Right ventricle myocardium superior (tissue), 1 donor: ENCODE data around the gene MMP13. TPM values are rescaled to one million over a fixed set of nuclear protein-coding genes. Genes with fewer than 3 reads are reported as not detected.
A peak's percentile ranks its signal among the peaks of the same experiment; 100 is the strongest.
"Not testable (repeated sequence)": the region's sequence is repeated elsewhere in the genome, so short reads cannot be mapped to it uniquely, and the experiment has no call there.

Experiments
- ATAC-seq: fragments of 200-7000 bp; cut with Tn5 transposase; one replicate; pipeline ENCODE4 v1.9.1; 2020; ENCODE audit warnings: mild to moderate bottlenecking; ENCODE audit not compliant: poor library complexity
- DNase-seq: peaks from one replicate; pipeline ENCODE4 v3.0.0-alpha.2; 2020
- intact Hi-C: fragments of 100-400 bp; cut with DNase I; formaldehyde crosslinking; loops from one replicate; pipeline ENCODE4 v1.11.2; 2022
- total RNA-seq: library from RNA; stranded (reverse); fragmentation: NEBNext Ultra II Directional; extraction: Animal tissue kit (Norgen Biotek cat#: 25700); gene quantifications from one replicate; pipeline ENCODE4 v1.2.1, GENCODE V29; 2021
- donor health status: DM: no; HTN: yes; CAD: no; lungs with severe emphysema.

MMP13 gene
- total RNA-seq, 1 donor from 2014 or later, result not detected

DNA sequence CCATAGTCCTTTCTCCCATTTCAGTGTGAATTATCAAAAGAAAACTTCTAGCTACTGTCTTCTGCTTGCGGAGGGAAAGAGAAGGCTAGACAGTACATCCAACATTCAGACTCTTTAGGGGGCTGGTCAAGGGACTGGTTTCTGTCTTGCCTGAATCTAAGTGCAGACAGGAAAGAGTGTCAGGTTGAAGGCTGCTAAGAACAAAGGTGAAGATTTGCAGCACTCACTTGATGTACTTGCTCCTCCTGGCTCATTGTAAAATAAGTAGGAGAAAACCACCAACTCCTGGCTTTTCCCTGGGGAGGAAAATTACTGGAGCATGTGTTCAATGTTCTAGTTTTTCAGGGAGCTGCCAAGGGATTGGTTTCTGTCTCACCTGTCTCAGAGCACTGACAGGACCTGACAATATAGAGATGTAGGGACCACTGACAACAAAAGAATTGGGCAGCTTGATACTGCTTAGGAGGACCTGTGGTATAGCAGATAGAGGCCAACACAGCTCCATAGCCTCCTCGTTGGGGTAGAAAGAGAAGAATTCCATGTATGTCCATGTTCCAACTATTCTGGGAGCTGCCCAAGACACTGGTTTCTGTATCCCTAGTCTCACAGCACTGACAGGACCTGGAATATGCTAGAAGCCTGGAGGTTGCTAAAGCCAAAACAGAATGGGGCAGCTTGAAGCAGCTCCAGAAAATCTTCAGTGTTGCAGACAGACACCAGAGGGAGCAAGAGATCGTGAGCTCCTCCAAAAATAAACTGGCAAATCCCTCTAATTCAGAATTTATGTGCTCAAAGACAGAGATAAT lies 41.1 kb downstream of the MMP13 start:
- intact Hi-C loops, result no loop called here
- ATAC-seq, result peak; percentile 51
- DNase-seq, result no peak

DNA sequence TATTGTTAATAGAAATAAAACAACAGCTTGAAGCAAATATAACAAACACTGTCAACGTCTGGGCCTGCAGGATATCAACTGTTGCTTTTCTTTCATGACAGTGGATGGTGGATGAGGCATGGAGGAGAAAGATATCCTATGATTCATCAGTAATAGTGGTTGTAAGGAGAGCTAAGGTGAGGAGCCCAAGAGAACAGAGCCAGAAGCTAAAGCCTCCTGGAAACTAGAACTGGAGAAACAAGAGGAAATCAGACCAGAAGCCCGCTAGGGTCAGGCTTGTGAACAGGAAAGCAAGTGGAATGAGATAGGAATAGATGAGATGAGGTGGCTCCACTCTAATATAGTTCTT lies 43.1 kb downstream of the MMP13 start:
- intact Hi-C loops, result no loop called here
- no peak for DNase-seq
- no peak for ATAC-seq

DNA sequence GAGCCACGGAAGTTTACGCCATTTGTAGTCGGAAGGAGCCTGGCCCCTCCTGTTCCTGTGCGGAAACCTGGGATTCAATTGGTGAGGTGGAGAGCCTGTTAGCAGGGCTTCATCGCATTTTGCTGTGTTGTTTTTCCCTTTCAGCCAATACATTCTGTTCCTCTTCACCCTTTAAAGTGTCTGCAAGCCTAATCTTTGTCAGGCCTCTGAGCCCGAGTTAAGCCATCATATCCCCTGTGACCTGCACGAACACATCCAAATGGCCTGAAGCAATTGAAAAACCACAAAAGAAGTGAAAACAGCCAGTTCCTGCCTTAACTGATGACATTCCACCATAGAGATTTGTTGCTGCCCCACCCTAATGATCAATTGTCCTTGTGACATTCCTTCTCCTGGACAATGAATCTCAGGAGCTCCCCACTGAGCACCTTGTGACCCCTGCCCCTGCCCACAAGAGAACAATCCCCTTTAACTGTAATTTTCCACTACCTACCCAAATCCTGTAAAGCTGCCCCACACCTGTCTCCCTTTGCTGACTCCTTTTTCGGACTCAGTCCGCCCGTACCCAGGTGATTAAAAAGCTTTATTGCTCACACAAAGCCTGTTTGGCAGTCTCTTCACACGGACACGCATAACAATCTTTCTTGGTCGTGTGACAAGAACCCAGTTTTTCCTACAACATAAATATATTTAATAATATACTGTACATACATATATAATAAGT lies 43.6 kb downstream of the MMP13 start:
- ATAC-seq (no peak), DNase-seq (no peak)
- intact Hi-C loops, result no loop called here

DNA sequence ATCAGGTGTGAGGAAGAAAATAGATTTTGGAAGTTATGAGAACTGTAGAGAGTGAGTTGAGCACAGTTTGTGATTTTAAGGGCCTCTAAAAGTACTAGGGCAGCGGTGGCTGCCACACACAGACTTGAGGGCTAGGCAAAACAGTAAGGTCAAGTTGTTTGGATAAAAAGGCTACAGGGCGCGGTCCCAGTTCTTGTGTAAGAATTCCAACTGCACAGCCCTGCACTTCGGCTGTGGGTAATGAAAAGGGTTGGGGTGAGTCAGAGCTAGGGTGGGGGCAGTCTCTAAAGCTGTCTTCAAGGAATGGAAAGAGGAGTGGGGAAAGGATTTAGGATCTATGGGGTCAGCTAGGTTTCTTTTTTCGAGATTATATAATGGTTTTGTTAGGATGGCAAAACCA lies 49.7 kb downstream of the MMP13 start:
- ATAC-seq, intact Hi-C loops, DNase-seq: not testable (repeated sequence)

DNA sequence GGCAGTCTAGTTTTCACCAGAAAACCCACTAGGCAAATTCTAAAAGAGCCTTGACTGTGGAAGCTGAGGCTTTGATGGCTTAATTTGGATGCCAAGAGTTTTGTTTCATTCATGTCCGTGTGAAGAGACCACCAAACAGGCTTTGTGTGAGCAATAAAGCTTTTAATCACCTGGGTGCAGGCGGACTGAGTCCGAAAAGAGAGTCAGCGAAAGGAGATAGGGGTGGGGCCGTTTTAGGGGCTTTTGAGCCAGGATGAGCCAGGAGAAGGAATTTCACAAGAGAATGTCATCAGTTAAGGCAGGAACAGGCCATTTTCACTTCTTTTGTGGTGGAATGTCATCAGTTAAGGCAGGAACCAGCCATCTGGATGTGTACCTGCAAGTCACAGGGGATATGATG lies 51.6 kb downstream of the MMP13 start:
- DNase-seq, intact Hi-C loops, ATAC-seq: not testable (repeated sequence)

DNA sequence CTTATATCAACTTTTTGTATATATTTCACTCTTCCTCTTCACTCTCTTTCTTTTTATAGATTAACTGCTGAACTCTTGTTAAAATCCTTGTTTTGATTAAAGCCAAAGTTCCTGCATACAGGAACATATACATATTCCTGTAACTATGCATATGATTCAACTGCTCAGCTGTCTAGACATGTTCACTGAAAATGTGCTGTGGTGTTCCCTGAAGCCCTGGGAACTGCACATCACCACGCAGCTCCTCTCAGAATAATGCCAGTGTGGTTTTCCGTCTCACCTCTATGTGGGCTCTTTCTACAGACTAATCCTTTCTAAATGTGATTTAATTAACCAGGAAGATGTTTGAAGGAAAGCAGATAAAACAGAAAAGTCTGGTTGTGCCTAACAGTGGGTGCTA lies 55.2 kb downstream of the MMP13 start:
- no peak for ATAC-seq
- DNase-seq, result no peak
- intact Hi-C loops, result no loop called here

Other genes starting within 250 kb of the MMP13 start
- not detected for gene MMP27, start 250.0 kb downstream of the MMP13 start, total RNA-seq
- gene MMP8, start 230.8 kb downstream of the MMP13 start, total RNA-seq, result not detected
- gene MMP10, start 175.1 kb downstream of the MMP13 start, total RNA-seq, result not detected
- not detected for gene MMP1, start 157.6 kb downstream of the MMP13 start, total RNA-seq
- not detected for gene MMP3, start 112.1 kb downstream of the MMP13 start, total RNA-seq
- not detected for gene MMP12, start 80.8 kb downstream of the MMP13 start, total RNA-seq
- 24.0 TPM for gene DCUN1D5, start 136.4 kb upstream of the MMP13 start, total RNA-seq
- gene DYNC2H1, start 153.7 kb upstream of the MMP13 start, total RNA-seq, result 2.9 TPM